ENCODE measurements around the gene AAMDC.
"Not testable (repeated sequence)": the region's sequence is repeated elsewhere in the genome, so short reads cannot be mapped to it uniquely, and the experiment has no call there.

The AAMDC gene

DNA sequence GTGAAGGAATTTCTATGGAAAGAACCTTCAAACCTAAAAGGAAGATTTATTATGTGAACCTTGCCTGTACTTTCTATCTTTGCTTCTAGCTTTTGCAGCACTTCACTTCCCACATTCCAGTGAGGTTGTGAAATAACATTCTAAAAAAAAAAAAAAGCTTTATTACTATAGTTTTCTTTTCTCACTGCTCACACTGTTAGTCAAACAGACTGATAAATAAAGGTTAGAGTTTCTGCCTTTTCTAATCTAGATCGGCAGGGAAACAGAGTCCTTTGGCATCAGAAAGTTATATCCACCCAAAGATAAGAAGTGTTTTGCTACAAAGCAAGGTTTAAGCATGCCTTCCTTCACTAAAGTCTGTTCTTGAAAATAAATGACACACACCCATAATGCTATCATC lies 2.8 kb downstream of the AAMDC start:
- no peak overlapping the region for H2AFZ ChIP-seq
- no peak overlapping the region for H3K27ac ChIP-seq
- H3K4me3 ChIP-seq (ENCODE audit: low read depth, low read length): no peak overlapping the region
- no peaks in the 10 kb centered on the region for H3K36me3 ChIP-seq (ENCODE audit: control insufficient read depth, insufficient read depth, low read length)
- no peaks in the 10 kb centered on the region for H3K9me3 ChIP-seq (ENCODE audit: control insufficient read depth, low read length)
- TF ChIP-seq, protein P1, sequence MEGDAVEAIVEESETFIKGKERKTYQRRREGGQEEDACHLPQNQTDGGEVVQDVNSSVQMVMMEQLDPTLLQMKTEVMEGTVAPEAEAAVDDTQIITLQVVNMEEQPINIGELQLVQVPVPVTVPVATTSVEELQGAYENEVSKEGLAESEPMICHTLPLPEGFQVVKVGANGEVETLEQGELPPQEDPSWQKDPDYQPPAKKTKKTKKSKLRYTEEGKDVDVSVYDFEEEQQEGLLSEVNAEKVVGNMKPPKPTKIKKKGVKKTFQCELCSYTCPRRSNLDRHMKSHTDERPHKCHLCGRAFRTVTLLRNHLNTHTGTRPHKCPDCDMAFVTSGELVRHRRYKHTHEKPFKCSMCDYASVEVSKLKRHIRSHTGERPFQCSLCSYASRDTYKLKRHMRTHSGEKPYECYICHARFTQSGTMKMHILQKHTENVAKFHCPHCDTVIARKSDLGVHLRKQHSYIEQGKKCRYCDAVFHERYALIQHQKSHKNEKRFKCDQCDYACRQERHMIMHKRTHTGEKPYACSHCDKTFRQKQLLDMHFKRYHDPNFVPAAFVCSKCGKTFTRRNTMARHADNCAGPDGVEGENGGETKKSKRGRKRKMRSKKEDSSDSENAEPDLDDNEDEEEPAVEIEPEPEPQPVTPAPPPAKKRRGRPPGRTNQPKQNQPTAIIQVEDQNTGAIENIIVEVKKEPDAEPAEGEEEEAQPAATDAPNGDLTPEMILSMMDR (IDR thresholded peaks at IDR 0.05): no peak
- H3K79me2 ChIP-seq: peaks cover 2% of the 10 kb centered on the region
- no peaks in the 10 kb centered on the region for H3K27me3 ChIP-seq (ENCODE audit: control insufficient read depth, insufficient read depth, low read length)
- no peak overlapping the region for H3K4me2 ChIP-seq (ENCODE audit: low read length)
- H3K4me1 ChIP-seq: peaks cover 4% of the 10 kb centered on the region
- H3K9ac ChIP-seq: no peak overlapping the region

DNA sequence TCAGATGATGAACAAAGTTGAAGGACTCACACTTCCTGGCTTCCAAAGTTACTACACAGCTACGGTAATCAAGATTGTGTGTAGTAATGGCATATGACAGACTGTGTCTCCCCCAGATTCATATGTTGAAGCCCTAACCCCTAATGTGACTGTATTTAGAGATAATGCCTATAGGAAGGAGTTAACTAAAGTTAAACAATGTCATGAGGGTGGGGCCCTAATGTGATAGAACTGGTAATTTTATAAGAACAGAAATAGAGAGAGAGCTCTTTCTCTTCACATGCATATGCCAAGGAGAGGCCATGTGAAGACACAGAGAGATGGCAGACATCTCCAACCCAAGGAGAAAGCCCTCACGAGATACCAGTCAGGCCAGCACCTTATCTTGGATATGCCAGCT lies 8.0 kb downstream of the AAMDC start:
- TF ChIP-seq, protein P1 (IDR thresholded peaks at IDR 0.05): no peak
- H3K27me3 ChIP-seq (ENCODE audit: control insufficient read depth, insufficient read depth, low read length): no peaks in the 10 kb centered on the region
- H3K4me1 ChIP-seq: no peaks in the 10 kb centered on the region
- no peaks in the 10 kb centered on the region for H3K79me2 ChIP-seq
- no peak overlapping the region for H3K9ac ChIP-seq
- no peaks in the 10 kb centered on the region for H3K36me3 ChIP-seq (ENCODE audit: control insufficient read depth, insufficient read depth, low read length)
- no peak overlapping the region for H3K27ac ChIP-seq
- H3K4me2 ChIP-seq (ENCODE audit: low read length): no peak overlapping the region
- no peak overlapping the region for H3K4me3 ChIP-seq (ENCODE audit: low read depth, low read length)
- H3K9me3 ChIP-seq (ENCODE audit: control insufficient read depth, low read length): no peaks in the 10 kb centered on the region
- no peak overlapping the region for H2AFZ ChIP-seq

DNA sequence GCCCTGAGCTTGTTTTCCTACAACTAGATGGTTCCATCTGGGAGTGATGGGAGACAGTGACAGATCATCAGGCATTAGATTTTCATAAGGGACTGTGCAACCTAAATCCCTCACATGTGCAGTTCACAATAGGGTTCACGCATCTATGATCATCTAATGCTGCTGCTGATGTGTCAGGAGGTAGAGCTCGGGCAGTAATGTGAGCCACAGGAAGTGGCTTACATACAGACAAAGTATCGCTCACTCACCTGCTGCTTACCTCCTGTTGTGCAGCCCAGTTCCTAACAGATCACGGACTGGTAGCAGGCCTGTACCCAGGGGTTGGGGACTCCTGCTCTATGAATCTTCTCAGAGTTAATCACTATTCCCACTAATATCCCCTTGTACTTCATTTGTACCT lies 12.4 kb downstream of the AAMDC start:
- H3K4me1 ChIP-seq: no peaks in the 10 kb centered on the region
- H3K4me2 ChIP-seq (ENCODE audit: low read length): no peak overlapping the region
- no peaks in the 10 kb centered on the region for H3K9me3 ChIP-seq (ENCODE audit: control insufficient read depth, low read length)
- H3K9ac ChIP-seq: no peak overlapping the region
- no peaks in the 10 kb centered on the region for H3K27me3 ChIP-seq (ENCODE audit: control insufficient read depth, insufficient read depth, low read length)
- H3K36me3 ChIP-seq (ENCODE audit: control insufficient read depth, insufficient read depth, low read length): no peaks in the 10 kb centered on the region
- no peak overlapping the region for H3K27ac ChIP-seq
- TF ChIP-seq, protein P1 (IDR thresholded peaks at IDR 0.05): no peak
- H2AFZ ChIP-seq: no peak overlapping the region
- no peaks in the 10 kb centered on the region for H3K79me2 ChIP-seq
- no peak overlapping the region for H3K4me3 ChIP-seq (ENCODE audit: low read depth, low read length)

DNA sequence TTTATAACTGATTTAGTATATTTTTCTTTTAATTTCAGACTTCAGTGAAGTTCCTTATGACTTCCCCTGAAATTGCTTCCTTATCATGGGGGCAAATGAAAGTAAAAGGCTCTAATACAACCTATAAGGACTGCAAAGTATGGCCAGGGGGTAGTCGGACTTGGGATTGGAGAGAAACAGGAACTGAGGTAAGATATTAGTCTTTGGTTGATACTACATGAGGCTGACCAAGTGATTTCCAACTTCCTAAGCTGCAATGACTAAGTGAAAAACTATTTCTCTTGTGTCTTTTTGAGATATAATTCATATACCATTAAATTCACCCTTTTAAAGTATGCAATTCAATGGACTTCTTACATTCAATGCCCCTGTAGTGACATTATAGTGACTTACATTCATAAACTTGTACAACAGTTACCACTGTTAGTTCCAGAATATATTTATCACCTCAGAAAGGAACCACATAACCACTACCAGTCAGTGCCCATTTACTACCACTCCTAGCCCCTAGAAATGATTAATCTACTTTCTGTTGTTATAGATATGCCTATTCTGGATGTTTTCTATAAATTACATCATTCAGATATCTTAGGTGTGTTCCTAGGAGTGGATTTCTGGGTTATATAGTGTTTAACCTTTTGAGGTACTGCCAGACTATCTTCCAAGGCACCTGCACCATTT lies 21.6 kb downstream of the AAMDC start:
- H3K9ac ChIP-seq: no peak overlapping the region

DNA sequence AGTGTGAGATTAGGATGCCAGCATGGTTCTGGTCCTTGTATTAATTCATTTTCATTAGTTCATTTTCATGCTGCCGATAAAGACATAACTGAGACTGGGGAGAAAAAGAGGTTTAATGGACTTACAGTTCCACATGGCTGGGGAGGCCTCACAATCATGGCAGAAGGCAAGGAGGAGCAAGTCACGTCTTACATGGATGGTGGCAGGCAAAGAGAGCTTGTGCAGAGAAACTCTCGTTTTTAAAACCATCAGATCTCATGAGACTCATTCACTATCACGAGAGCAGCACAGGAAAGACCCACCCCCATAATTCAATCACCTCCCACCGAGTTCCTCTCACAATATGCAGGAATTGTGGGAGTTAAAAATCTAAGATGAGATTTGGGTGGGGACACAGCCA lies 22.8 kb downstream of the AAMDC start:
- not testable (repeated sequence) for H2AFZ ChIP-seq; H3K27me3 ChIP-seq (ENCODE audit: control insufficient read depth, insufficient read depth, low read length); H3K4me3 ChIP-seq (ENCODE audit: low read depth, low read length); H3K4me1 ChIP-seq; H3K27ac ChIP-seq; H3K4me2 ChIP-seq (ENCODE audit: low read length); H3K79me2 ChIP-seq; H3K9ac ChIP-seq; H3K9me3 ChIP-seq (ENCODE audit: control insufficient read depth, low read length); H3K36me3 ChIP-seq (ENCODE audit: control insufficient read depth, insufficient read depth, low read length)

More for the DNA sequence above, 21.6 kb downstream of the AAMDC start:
- Histone ChIP-seq H3K27me3 (ENCODE audit: control insufficient read depth, insufficient read depth, low read length) (no peaks in the 10 kb centered on the region), H3K4me3 (ENCODE audit: low read depth, low read length) (no peak overlapping the region), H3K36me3 (ENCODE audit: control insufficient read depth, insufficient read depth, low read length) (no peaks in the 10 kb centered on the region), H2AFZ (no peak overlapping the region), H3K4me2 (ENCODE audit: low read length) (no peak overlapping the region), H3K79me2 (no peaks in the 10 kb centered on the region), H3K4me1 (no peaks in the 10 kb centered on the region), H3K9me3 (ENCODE audit: control insufficient read depth, low read length) (no peaks in the 10 kb centered on the region), H3K27ac (no peak overlapping the region)
- TF ChIP-seq, protein P1 (IDR thresholded peaks at IDR 0.05): no peak

All from parathyroid adenoma (tissue), 2 donors.